Tibial artery (tissue), 4 donors: ENCODE measurements around the gene MBD2.
A peak's percentile ranks its signal among the peaks of the same experiment; 100 is the strongest.
"Not testable (repeated sequence)": the region's sequence is repeated elsewhere in the genome, so short reads cannot be mapped to it uniquely, and the experiment has no call there.

ENCODE experiments used
- DNase-seq, 2 donors: peaks; one replicate each; pipeline ENCODE4 v3.0.0-alpha.2; 2019
- H3K27ac ChIP-seq, 2 donors: fragments of 200-600 bp; sonication (generic) in 1 of 2; 1 replicate in 1 of 2; 2 replicates in 1 of 2; pipeline ENCODE4 v1.5.1; 2018 to 2019; ENCODE audit warnings: mild to moderate bottlenecking in 1 of 2
- H3K27me3 ChIP-seq, 2 donors: fragments of 200-600 bp; sonication (generic) in 1 of 2; one replicate each; pipeline versions ENCODE4 v1.5.1 to v1.6.0; 2016 to 2019
- H3K36me3 ChIP-seq, 3 donors: fragments of 200-600 bp; sonication (generic) in 2 of 3; one replicate each; pipeline ENCODE4 v1.5.1; 2016 to 2019; ENCODE audit warnings: mild to moderate bottlenecking in 2 of 3
- H3K4me1 ChIP-seq, 4 donors: fragments of 200-600 bp; sonication (generic) in 2 of 4; 1 replicate in 3 of 4; 2 replicates in 1 of 4; pipeline ENCODE4 v1.5.1; 2016 to 2019
- H3K4me3 ChIP-seq, 2 donors: fragments of 200-600 bp; sonication (generic) in 1 of 2; 1 replicate in 1 of 2; 2 replicates in 1 of 2; pipeline ENCODE4 v1.5.1; 2018 to 2019; ENCODE audit warnings: mild to moderate bottlenecking in 2 of 2
- H3K9me3 ChIP-seq, 3 donors: fragments of 200-600 bp; sonication (generic) in 1 of 3; one replicate each; pipeline ENCODE4 v1.5.1; 2016 to 2019
- intact Hi-C: fragments of 100-400 bp; cut with DNase I; formaldehyde crosslinking; loops from one replicate; pipeline ENCODE4 v1.15.0; 2023; ENCODE audit warnings: low total_unique reads
- TF ChIP-seq, protein P1 (sequence below), 2 experiments: fragments of 200-600 bp in 1 of 2; fragments of 450-650 bp in 1 of 2; IDR thresholded peaks; one replicate each; pipeline ENCODE4 v1.5.1; 2017 to 2019; ENCODE audit warnings: antibody characterized with exemption in 2 of 2, mild to moderate bottlenecking in 1 of 2, moderate library complexity in 1 of 2

Gene MBD2

GRCh38 chr18:54223568-54224241 is 764 bp downstream of the MBD2 start:
- TF ChIP-seq, protein P1, sequence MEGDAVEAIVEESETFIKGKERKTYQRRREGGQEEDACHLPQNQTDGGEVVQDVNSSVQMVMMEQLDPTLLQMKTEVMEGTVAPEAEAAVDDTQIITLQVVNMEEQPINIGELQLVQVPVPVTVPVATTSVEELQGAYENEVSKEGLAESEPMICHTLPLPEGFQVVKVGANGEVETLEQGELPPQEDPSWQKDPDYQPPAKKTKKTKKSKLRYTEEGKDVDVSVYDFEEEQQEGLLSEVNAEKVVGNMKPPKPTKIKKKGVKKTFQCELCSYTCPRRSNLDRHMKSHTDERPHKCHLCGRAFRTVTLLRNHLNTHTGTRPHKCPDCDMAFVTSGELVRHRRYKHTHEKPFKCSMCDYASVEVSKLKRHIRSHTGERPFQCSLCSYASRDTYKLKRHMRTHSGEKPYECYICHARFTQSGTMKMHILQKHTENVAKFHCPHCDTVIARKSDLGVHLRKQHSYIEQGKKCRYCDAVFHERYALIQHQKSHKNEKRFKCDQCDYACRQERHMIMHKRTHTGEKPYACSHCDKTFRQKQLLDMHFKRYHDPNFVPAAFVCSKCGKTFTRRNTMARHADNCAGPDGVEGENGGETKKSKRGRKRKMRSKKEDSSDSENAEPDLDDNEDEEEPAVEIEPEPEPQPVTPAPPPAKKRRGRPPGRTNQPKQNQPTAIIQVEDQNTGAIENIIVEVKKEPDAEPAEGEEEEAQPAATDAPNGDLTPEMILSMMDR (IDR thresholded peaks at IDR 0.05) = no peak
- H3K9me3 ChIP-seq = no peaks in the 10 kb centered on the region
- peaks cover 0 to 31% (median 18%) of the 10 kb centered on the region in 4 donors for H3K4me1 ChIP-seq
- peak in 1 of 2 donors; percentile 74 for DNase-seq
- peak overlapping the region; percentile 74 to 78 for H3K27ac ChIP-seq
- no peaks in the 10 kb centered on the region for H3K36me3 ChIP-seq
- H3K4me3 ChIP-seq = peak overlapping the region; percentile 60 to 72
- no peaks in the 10 kb centered on the region for H3K27me3 ChIP-seq
- intact Hi-C loops = loop anchor here (5.0 kb wide), 1 partner anchor 44 kb away; the partner anchor contains the start of gene POLI

DNA sequence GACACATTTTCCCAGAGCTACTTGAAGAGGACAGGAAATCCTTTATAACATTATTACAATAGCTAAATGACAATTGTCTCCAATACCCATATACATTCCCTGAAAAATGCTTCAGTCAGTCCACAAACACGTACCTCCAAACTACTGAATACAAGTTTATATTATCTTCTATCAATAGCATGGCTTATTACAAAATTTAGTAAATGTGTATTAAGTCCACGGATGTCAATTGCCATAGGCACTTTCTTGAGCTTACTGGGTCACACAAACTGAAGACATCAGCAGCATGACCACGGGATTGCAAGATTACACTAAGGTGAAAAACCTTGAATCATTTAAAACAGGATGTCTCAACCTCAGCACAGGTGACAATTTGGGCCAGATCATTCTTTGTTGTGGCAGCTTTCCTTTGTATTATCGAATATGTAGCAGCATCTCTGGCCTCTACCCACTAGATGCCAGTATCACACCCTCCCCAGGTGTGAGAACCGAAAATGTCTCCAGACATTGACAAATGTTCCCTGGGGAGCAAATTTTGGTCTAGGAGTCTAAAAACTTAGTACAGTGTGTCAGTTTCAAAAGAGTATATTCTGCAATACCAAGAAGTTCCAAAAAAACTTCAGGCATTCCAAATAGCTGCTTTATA is 1.4 kb downstream of the MBD2 start:
- Histone ChIP-seq H3K27ac (peak overlapping the region; percentile 74 to 78), H3K4me1 (peaks cover 0 to 31% (median 20%) of the 10 kb centered on the region in 4 donors)
- intact Hi-C loops = loop anchor here (5.0 kb wide), 1 partner anchor 44 kb away; the partner anchor contains the start of gene POLI

DNA sequence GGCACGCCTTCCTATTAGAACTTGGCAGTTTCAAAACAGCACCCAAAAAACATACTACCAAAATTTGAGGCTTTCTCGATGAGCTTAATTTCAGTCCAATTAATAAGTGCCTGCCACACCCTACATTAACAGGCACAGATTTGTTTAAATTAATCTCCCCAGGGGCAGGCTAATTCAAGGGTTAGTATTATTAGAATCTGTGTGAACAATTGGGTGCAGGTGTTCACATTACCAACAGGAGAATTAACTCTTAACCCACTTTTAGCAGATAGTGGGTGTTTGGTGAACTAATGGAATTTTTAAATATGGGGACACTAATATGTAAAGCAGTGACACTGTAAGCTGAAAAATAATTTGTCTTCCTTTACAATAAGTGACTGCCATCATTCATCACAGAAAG is 4.1 kb downstream of the MBD2 start:
- no peaks in the 10 kb centered on the region for H3K9me3 ChIP-seq
- H3K36me3 ChIP-seq = no peaks in the 10 kb centered on the region

More for the DNA sequence above, 1.4 kb downstream of the MBD2 start:
- Histone ChIP-seq H3K36me3 (no peaks in the 10 kb centered on the region), H3K4me3 (peak overlapping the region; percentile 60 to 72), H3K9me3 (no peaks in the 10 kb centered on the region), H3K27me3 (no peaks in the 10 kb centered on the region)
- TF ChIP-seq, protein P1 (IDR thresholded peaks at IDR 0.05) = no peak
- DNase-seq = no peak

DNA sequence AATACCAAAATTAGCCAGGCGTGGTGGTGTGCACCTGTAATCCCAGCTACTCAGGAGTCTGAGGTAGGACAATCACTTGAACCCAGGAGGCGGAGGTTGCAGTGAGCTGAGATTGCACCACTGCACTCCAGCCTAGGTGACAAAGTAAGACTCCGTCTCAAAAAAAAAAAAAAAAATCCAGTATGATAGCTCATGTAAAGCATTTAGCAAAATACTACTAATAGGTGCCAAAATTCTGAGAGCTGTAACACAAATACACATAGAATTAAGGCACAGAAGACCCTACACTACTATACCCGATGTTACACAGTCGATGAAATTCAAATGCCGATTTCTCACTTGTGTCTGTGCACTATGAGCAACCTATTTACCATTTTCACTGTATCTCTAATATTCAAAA is 5.7 kb downstream of the MBD2 start:
- peaks cover 0 to 31% (median 20%) of the 10 kb centered on the region in 4 donors for H3K4me1 ChIP-seq
- H3K36me3 ChIP-seq, DNase-seq, H3K27me3 ChIP-seq, intact Hi-C loops, H3K4me3 ChIP-seq, H3K9me3 ChIP-seq, H3K27ac ChIP-seq: not testable (repeated sequence)

More for the DNA sequence above, 4.1 kb downstream of the MBD2 start:
- TF ChIP-seq, protein P1 (IDR thresholded peaks at IDR 0.05) = no peak
- no peaks in the 10 kb centered on the region for H3K27me3 ChIP-seq
- no peak for DNase-seq
- no peak overlapping the region for H3K27ac ChIP-seq
- H3K4me3 ChIP-seq = no peak overlapping the region
- peaks cover 0 to 31% (median 20%) of the 10 kb centered on the region in 4 donors for H3K4me1 ChIP-seq
- intact Hi-C loops = loop anchor here (5.0 kb wide), 1 partner anchor 47 kb away; the partner anchor contains the start of gene POLI

DNA sequence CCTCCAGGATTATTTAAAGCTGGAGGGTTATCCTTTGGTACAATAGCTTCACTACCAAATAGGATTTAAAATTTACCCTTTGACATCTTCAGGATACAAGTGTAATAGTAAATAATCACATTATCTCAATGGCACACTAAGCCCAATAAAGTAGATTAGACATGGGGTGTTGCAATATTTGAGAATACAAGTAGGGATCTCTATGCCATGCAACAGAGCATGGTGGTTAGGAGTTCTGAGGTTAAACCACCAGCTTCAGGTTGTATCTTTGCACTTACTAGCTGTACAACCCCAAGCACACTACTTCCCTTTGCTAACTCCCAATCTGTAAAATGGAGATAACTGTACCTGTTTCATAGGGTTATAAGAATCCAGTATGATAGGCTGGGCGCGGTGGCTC is 6.2 kb downstream of the MBD2 start:
- intact Hi-C loops = no loop called here
- H3K27me3 ChIP-seq = no peaks in the 10 kb centered on the region

More for the DNA sequence above, 6.2 kb downstream of the MBD2 start:
- DNase-seq = no peak
- TF ChIP-seq, protein P1 (IDR thresholded peaks at IDR 0.05) = no peak
- Histone ChIP-seq H3K27ac (no peak overlapping the region), H3K4me3 (no peak overlapping the region), H3K36me3 (no peaks in the 10 kb centered on the region), H3K9me3 (no peaks in the 10 kb centered on the region), H3K4me1 (peaks cover 0 to 26% (median 19%) of the 10 kb centered on the region in 4 donors)
